Osteoblast (primary cell): ENCODE measurements around the gene WSB1. TPM values are rescaled to one million over a fixed set of nuclear protein-coding genes. Genes with fewer than 3 reads are reported as not detected.

Experiments used
- DNase-seq: peaks from one replicate; pipeline ENCODE4 v3.0.0; 2011; ENCODE audit warnings: low spot score, mixed read lengths; ENCODE audit not compliant: insufficient read length; ENCODE audit errors: missing footprints
- H2AFZ ChIP-seq: 2 replicates; pipeline ENCODE4 v1.6.0; 2011; ENCODE audit warnings: mild to moderate bottlenecking, low read length
- H3K27ac ChIP-seq: 2 replicates; pipeline ENCODE4 v1.5.1; 2011; ENCODE audit warnings: mild to moderate bottlenecking, low read depth, low read length, moderate library complexity
- H3K27me3 ChIP-seq: 2 replicates; pipeline ENCODE4 v1.6.0; 2012; ENCODE audit warnings: mild to moderate bottlenecking, control low read depth, inconsistent platforms, low read length, moderate library complexity; ENCODE audit not compliant: insufficient read depth
- H3K36me3 ChIP-seq: 2 replicates; pipeline ENCODE4 v1.5.1; 2011; ENCODE audit warnings: mild to moderate bottlenecking, low read length, control low read depth, moderate library complexity; ENCODE audit not compliant: insufficient read depth
- H3K4me1 ChIP-seq: 2 replicates; pipeline ENCODE4 v1.5.1; 2011; ENCODE audit warnings: mild to moderate bottlenecking, low read length, control low read depth, moderate library complexity; ENCODE audit not compliant: insufficient read depth
- H3K4me2 ChIP-seq: 2 replicates; pipeline ENCODE4 v1.6.0; 2011; ENCODE audit warnings: mild to moderate bottlenecking, low read length; ENCODE audit not compliant: insufficient read depth
- H3K4me3 ChIP-seq: fragments of 200-600 bp; sonication (generic); 3 replicates; pipeline ENCODE4 v1.5.1; 2012; ENCODE audit warnings: mild to moderate bottlenecking, low read length, inconsistent platforms; ENCODE audit not compliant: insufficient read depth
- H3K79me2 ChIP-seq: 2 replicates; pipeline ENCODE4 v1.6.0; 2012; ENCODE audit warnings: mild to moderate bottlenecking, low read length, control low read depth, inconsistent platforms; ENCODE audit not compliant: insufficient read depth
- H3K9me3 ChIP-seq: 2 replicates; pipeline ENCODE4 v1.5.1; 2011; ENCODE audit warnings: low read depth, low read length, control low read depth
- H4K20me1 ChIP-seq: 2 replicates; pipeline ENCODE4 v1.6.0; 2012; ENCODE audit warnings: mild to moderate bottlenecking, low read length, control low read depth; ENCODE audit not compliant: insufficient read depth
- CTCF ChIP-seq: IDR thresholded peaks from 2 replicates; pipeline ENCODE4 v1.5.1; 2011; ENCODE audit warnings: mild to moderate bottlenecking, low read depth, low read length, moderate library complexity; ENCODE audit errors: extremely low read depth
- total RNA-seq: library from RNA; depleted of rRNA; stranded (reverse); fragments of >200 nt; gene quantifications from 2 replicates; pipeline ENCODE4 v1.2.3, GENCODE V29; 2012

The WSB1 gene
- total RNA-seq, 1 donor = 177 TPM

DNA sequence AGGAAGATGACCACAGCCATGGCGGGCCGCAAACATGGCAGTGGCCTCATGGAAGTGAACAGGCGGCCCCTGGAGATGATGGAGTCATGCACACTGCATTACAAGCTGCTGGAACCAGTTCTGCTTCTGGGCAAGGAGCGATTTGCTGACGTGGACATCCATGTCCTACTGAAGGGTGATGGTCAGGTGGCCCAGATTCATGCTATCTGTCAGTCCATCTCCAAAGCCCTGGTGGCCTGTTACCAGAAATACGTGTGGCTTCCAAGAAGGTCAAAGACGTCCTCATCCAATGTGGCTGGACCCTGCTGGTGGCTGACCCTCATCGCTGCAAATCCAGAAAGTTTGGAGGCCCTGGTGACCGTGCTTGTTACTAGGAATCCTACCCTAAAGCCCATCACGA is 13.4 kb upstream of the WSB1 start:
- Histone ChIP-seq H3K36me3 (no peaks in the 10 kb centered on the region), H3K4me2 (no peak overlapping the region), H3K4me3 (no peak overlapping the region), H3K27ac (no peak overlapping the region), H3K27me3 (peaks cover 3% of the 10 kb centered on the region), H4K20me1 (no peaks in the 10 kb centered on the region), H3K4me1 (no peaks in the 10 kb centered on the region), H2AFZ (no peak overlapping the region), H3K79me2 (no peaks in the 10 kb centered on the region), H3K9me3 (no peaks in the 10 kb centered on the region)
- no peak for TF ChIP-seq CTCF
- no peak for DNase-seq

GRCh38 chr17:27281438-27281837 is 12.5 kb upstream of the WSB1 start:
- Histone ChIP-seq H3K36me3 (no peaks in the 10 kb centered on the region), H3K4me1 (no peaks in the 10 kb centered on the region), H3K27ac (no peak overlapping the region), H2AFZ (no peak overlapping the region), H3K79me2 (no peaks in the 10 kb centered on the region), H3K9me3 (no peaks in the 10 kb centered on the region), H3K27me3 (peaks cover 3% of the 10 kb centered on the region), H3K4me2 (no peak overlapping the region), H3K4me3 (no peak overlapping the region), H4K20me1 (no peaks in the 10 kb centered on the region)
- TF ChIP-seq CTCF = no peak
- no peak for DNase-seq

- Histone ChIP-seq H3K4me1 (no peaks in the 10 kb centered on the region), H3K27ac (no peak overlapping the region), H3K4me3 (no peak overlapping the region), H4K20me1 (no peaks in the 10 kb centered on the region), H3K4me2 (no peak overlapping the region), H3K9me3 (no peaks in the 10 kb centered on the region), H2AFZ (no peak overlapping the region), H3K36me3 (no peaks in the 10 kb centered on the region), H3K79me2 (no peaks in the 10 kb centered on the region), H3K27me3 (peaks cover 3% of the 10 kb centered on the region)
- no peak for TF ChIP-seq CTCF
- DNase-seq = no peak
Observed at GRCh38 chr17:27282054-27282551, 11.8 kb upstream of the WSB1 start.

GRCh38 chr17:27283060-27283459 is 10.9 kb upstream of the WSB1 start:
- Histone ChIP-seq H3K4me1 (no peaks in the 10 kb centered on the region), H4K20me1 (no peaks in the 10 kb centered on the region), H3K27me3 (peaks cover 3% of the 10 kb centered on the region), H3K4me3 (no peak overlapping the region), H3K79me2 (no peaks in the 10 kb centered on the region), H3K9me3 (no peaks in the 10 kb centered on the region), H3K4me2 (no peak overlapping the region), H2AFZ (no peak overlapping the region), H3K27ac (no peak overlapping the region), H3K36me3 (no peaks in the 10 kb centered on the region)
- no peak for TF ChIP-seq CTCF
- no peak for DNase-seq
